BJ (cell line): ENCODE results near the gene CDC7. TPM values are rescaled to one million over a fixed set of nuclear protein-coding genes. Genes with fewer than 3 reads are reported as not detected.
"Not testable (repeated sequence)": the region's sequence is repeated elsewhere in the genome, so short reads cannot be mapped to it uniquely, and the experiment has no call there.

Experiments used
- CTCF ChIA-PET: fragments of 350-600 bp; formaldehyde crosslinking; extraction: SDS; loops from one replicate; lab custom pipeline; 2021; ENCODE audit warnings: antibody characterized with exemption, inconsistent platforms; lab: Yijun Ruan, JAX
- POLR2A ChIA-PET: fragments of 300-600 bp; sonication (Branson Sonifier 250); formaldehyde crosslinking; extraction: SDS; loops from one replicate; lab custom pipeline; 2021; ENCODE audit warnings: antibody characterized with exemption; lab: Charles Lee
- DNase-seq: peaks from one replicate; pipeline ENCODE4 v3.0.0-alpha.2; 2011; ENCODE audit warnings: low read depth
- H3K27me3 ChIP-seq: 2 replicates; pipeline ENCODE4 v1.6.0; 2011; ENCODE audit warnings: low read length; ENCODE audit not compliant: control insufficient read depth, insufficient read depth
- H3K36me3 ChIP-seq: 2 replicates; pipeline ENCODE4 v1.5.1; 2011; ENCODE audit warnings: low read length; ENCODE audit not compliant: control insufficient read depth, insufficient read depth
- H3K4me3 ChIP-seq: 2 replicates; pipeline ENCODE4 v1.5.1; 2011; ENCODE audit warnings: low read depth, mild to moderate bottlenecking, control low read depth, low read length
- polyA minus RNA-seq: library from RNA; depleted of rRNA, polyadenylated mRNA; stranded (reverse); fragments of >200 nt; gene quantifications from 2 replicates; pipeline ENCODE4 v1.2.3, GENCODE V29; 2011; rRNA and poly(A)+ RNA removed
- polyA plus RNA-seq: library from polyadenylated mRNA; depleted of rRNA; stranded (reverse); fragments of >200 nt; gene quantifications from 2 replicates; pipeline ENCODE4 v1.2.3, GENCODE V29; 2011; rRNA removed
- TF ChIP-seq, protein P1 (sequence below): IDR thresholded peaks from 2 replicates; pipeline ENCODE4 v1.5.1; 2011; ENCODE audit warnings: low read depth, mild to moderate bottlenecking, control low read depth, inconsistent platforms, low read length, moderate library complexity; ENCODE audit not compliant: insufficient read depth

Gene CDC7
- polyA plus RNA-seq = 2.6 and 2.8 TPM in 2 replicates
- polyA minus RNA-seq = 1.3 TPM in 2 replicates

- peak; percentile 53 for DNase-seq
- Histone ChIP-seq H3K27me3 (no peaks in the 10 kb centered on the region), H3K4me3 (peak within 1 kb of the TSS; percentile 60), H3K36me3 (no peaks in the 10 kb centered on the region)
- POLR2A ChIA-PET = no interaction called here
- CTCF ChIA-PET = interaction anchor here (0.6 to 5.7 kb wide), 6 partner anchors 12 to 741 kb away, joined by 3 to 33 read pairs (median 6); no protein-coding TSS in a partner anchor
- TF ChIP-seq, protein P1, sequence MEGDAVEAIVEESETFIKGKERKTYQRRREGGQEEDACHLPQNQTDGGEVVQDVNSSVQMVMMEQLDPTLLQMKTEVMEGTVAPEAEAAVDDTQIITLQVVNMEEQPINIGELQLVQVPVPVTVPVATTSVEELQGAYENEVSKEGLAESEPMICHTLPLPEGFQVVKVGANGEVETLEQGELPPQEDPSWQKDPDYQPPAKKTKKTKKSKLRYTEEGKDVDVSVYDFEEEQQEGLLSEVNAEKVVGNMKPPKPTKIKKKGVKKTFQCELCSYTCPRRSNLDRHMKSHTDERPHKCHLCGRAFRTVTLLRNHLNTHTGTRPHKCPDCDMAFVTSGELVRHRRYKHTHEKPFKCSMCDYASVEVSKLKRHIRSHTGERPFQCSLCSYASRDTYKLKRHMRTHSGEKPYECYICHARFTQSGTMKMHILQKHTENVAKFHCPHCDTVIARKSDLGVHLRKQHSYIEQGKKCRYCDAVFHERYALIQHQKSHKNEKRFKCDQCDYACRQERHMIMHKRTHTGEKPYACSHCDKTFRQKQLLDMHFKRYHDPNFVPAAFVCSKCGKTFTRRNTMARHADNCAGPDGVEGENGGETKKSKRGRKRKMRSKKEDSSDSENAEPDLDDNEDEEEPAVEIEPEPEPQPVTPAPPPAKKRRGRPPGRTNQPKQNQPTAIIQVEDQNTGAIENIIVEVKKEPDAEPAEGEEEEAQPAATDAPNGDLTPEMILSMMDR = peak; percentile 39; the same call in 1 of the 2 replicates
Observed at GRCh38 chr1:91500756-91501522, at the start of gene CDC7. TSS of gene CDC7 (plus strand) at chr1:91500851. CDS start at chr1:91501717, 866 bp downstream.

DNA sequence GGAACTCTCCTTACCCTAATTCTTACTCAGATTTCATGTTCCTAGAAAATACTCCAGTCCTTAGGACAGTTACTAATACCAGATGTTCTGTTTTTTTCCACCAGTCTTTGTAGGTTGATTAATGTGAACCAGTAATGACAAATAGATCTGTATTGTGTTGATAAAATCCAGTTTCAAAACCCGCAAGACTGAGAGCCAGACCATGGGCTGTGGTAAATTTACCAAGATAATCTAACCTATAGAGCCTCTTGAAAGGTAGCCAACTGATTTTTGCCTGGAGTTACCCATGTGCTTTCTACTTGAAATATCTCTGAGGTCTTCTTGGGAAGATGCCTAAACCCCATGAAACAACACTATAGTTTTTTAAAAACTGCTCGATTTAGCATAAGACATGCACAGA is 46.5 kb upstream of the CDC7 start:
- TF ChIP-seq, protein P1 = no peak
- no peaks in the 10 kb centered on the region for H3K27me3 ChIP-seq
- POLR2A ChIA-PET = no interaction called here

DNA sequence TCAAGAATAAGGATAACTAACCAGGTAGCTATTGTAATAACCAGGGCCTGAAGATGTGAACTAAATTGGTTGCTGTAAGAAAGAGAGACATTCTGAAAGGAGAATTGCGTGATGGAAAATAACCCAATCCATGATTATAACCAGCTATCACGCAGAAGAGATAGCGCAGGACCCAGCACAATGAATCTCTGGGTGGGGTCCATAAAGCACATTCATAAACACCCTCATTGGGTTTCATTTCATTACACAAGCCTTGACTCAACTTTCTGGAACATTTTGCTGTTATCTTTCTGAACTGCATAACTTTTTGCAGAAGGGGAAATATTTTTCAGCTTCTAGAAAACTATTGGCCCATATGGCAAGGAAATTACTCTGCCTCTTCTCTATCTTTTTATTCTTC is 45.3 kb upstream of the CDC7 start:
- no peaks in the 10 kb centered on the region for H3K27me3 ChIP-seq
- no peak for DNase-seq
- TF ChIP-seq, protein P1 = no peak
- H3K36me3 ChIP-seq = no peaks in the 10 kb centered on the region
- ChIA-PET CTCF (interaction anchor here (0.6 kb wide), 1 partner anchor 36 kb away, joined by 3 read pairs; no protein-coding TSS in a partner anchor), POLR2A (no interaction called here)
- no peak overlapping the region for H3K4me3 ChIP-seq

More for the DNA sequence above, 46.5 kb upstream of the CDC7 start:
- Histone ChIP-seq H3K36me3 (no peaks in the 10 kb centered on the region), H3K4me3 (no peak overlapping the region)
- CTCF ChIA-PET = no interaction called here
- no peak for DNase-seq

GRCh38 chr1:91455896-91456295 is 44.8 kb upstream of the CDC7 start:
- no peak overlapping the region for H3K4me3 ChIP-seq
- TF ChIP-seq, protein P1 = no peak
- H3K36me3 ChIP-seq = no peaks in the 10 kb centered on the region
- no peak for DNase-seq
- CTCF ChIA-PET = interaction anchor here (0.6 kb wide), 1 partner anchor 37 kb away, joined by 3 read pairs; no protein-coding TSS in a partner anchor
- POLR2A ChIA-PET = no interaction called here
- H3K27me3 ChIP-seq = no peaks in the 10 kb centered on the region

- H3K4me3 ChIP-seq, POLR2A ChIA-PET, CTCF ChIA-PET: not testable (repeated sequence)
Observed at GRCh38 chr1:91465350-91465749, 35.3 kb upstream of the CDC7 start.

More at GRCh38 chr1:91465350-91465749, 35.3 kb upstream of the CDC7 start:
- H3K27me3 ChIP-seq, H3K36me3 ChIP-seq, DNase-seq: not testable (repeated sequence)
